ENCODE data around the gene SHF.

GRCh38 chr15:45186771-45187577, 792 bp downstream of the SHF start:
- TF ChIP-seq CTCF (IDR thresholded peaks at IDR 0.05) (no peak), POLR2A (IDR thresholded peaks at IDR 0.05) (no peak)
